Muscle of back (tissue), 11 donors: ENCODE data around the gene IL12A. TPM values are rescaled to one million over a fixed set of nuclear protein-coding genes. Genes with fewer than 3 reads are reported as not detected.

ENCODE experiments used
- DNase-seq, 3 donors: peaks; one replicate each; pipeline versions ENCODE4 v3.0.0 to v3.0.0-alpha.2; 2013
- polyA plus RNA-seq, 10 donors: library from polyadenylated mRNA; unstranded; fragments of 120-200 nt; gene quantifications; one replicate each; pipeline ENCODE4 v1.2.1, GENCODE V29; 2013; ENCODE audit not compliant: insufficient read length in 10 of 10

Gene IL12A
- polyA plus RNA-seq, 10 donors = 0.49 to 1.5 (median 0.72) TPM

DNA sequence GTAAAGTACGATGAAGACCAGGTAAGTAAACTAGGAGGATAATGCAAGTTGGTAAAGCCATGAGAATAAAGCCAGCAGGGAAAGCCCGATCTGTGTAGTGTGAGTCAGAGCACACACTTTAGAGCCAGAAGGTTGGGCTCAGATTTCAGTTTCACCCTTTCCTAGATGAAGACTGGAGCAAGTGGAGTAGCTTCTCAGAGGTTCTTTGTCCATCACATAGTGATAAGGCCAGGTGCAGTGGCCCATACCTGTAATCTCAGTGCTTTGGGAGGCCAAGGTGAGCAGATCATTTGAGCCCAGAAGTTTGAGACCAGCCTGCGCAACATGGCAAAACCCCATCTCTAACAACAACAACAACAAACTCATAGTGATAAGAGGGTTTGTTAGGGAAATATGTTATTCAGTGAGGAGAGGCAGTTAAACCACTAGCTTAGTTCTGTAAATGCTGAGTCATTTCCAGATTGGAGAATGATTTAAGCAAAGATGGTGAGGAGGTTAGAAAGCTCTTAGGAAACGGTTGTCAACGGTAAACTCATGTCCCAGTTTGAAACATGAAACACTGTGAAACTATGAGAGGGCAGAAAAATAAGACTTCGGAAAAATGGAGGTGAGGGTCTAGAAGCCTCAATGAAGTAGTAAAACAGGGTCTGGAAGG, 39.0 kb downstream of the IL12A start:
- DNase-seq = no peak

DNA sequence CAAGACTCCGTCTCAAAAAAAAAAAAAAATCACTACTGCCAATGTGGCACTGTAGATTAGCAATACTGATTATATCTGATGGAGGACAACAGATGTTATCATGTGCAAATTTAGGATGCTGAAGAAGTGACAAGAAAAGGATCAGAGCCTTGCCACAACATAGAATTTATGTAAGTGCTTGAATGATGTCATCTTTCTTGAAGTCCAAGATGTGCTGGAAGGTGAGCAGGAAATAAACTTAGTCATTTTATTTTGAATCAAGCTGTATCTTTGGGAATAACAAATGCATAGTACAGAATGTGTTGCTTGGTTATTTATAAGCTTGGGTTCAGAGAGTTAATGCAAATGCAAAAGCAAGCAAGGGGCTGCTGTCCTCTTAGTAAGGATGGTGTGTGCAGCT, 47.1 kb downstream of the IL12A start:
- DNase-seq = no peak

DNA sequence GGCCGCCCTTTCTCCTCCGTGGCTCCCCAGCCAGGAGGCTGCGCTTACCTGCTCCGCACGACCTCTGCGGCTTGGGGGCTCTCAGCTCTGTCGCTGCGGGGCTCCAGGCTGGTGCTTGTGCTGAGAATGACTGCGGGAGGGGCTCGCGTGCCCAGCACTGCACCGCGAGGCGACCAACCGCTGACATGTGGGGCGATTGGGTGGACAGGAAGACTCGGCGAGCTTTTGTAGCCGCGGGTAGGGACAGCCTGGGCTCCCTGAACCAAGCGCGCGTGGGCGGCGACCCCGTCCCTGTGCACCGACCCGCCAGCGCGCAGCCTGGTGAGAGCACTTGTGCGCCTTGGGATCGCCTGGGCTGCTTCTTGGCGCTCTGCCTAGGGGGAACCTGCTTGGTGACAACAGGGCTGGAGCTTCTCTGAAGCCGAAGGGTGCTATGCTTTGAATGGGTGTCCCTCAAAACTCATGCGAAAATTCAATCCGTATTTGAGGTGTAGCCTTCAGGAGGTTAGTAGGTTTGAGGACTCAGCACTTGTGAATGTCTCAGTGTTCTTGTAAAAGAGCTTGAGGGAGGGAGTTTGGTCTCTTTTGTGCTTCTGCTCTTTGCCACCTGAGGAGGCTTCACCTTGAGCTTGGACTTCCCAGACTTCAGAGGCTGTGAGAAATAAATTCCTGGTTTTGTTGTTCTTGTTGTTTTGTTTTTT, 50.4 kb downstream of the IL12A start:
- DNase-seq = peak in 1 of 3 donors; percentile 28

DNA sequence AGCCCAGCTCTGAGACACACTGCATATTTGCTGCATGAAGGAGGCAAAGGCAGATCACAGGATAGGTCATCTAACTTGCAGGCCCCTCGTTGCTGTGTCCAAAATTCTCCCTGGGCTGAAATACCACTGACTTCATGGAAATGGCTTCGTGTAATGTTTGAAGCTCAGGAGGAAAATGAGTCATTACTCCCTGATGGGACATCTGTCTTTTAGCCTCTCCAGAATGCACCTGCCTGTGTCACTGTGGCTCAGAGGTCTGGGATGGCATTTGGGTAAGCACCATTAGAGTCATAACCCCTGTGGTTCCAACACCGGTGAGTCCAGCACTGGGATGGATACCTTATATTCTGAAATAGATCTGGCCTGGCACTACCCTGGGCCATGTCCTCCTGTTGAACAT, 51.5 kb downstream of the IL12A start:
- DNase-seq = no peak

DNA sequence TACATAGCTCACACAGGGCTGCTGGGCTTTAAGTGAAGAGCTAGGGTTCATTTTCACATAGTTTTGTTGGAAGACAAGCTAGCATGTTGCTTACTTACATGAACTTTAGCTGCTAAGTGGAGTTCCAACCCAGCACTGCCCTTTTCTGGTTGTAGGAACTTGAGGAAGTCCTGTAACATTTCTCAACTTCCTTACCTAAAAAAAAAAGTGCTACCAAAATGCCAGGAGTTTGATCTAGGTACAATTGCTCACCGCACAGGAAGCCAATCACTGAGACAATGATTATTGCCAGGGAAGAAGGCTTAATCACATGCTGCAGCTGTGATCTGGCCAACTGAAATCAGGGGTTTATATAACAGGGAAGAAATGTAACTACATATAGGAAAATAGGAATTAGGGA, 52.8 kb downstream of the IL12A start:
- no peak for DNase-seq

DNA sequence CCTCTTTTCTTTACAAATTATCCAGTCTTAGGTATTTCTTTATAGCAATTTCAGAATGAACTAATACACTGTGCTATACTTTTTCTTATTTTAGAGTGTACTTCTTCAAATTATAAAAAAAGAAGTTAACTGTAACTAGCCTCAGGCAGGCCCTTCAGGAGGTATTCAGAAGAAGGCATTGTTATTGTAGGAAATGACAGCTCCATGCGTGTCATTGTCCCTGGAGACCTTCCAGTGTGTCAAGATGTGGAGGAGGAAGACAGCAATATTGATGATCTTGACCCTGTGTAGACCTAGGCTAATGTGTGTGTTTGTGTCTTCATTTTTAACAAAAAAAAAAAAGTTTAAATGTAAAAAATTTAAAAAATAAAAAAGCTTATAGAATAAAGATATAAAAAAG, 55.5 kb downstream of the IL12A start:
- DNase-seq = no peak

Other genes with a start within 250 kb of the IL12A start
- gene SCHIP1, start 149.0 kb upstream of the IL12A start, polyA plus RNA-seq = 100 to 1,000 TPM in 1 of 10 donors, 10 to 100 TPM in 9; 58.4 to 104 (median 66.1) TPM
- gene C3orf80, start 236.6 kb downstream of the IL12A start, polyA plus RNA-seq = under 1 TPM in 9 of 10 donors, not detected in 1; 0.11 to 0.45 (median 0.30) TPM